Measurements from ENCODE around the gene FAM237A. TPM values are rescaled to one million over a fixed set of nuclear protein-coding genes. Genes with fewer than 3 reads are reported as not detected.

The FAM237A gene
- total and polyA plus RNA-seq, 2 donors (not counting 1 experiment from before 2014, with no cell fraction given), result not detected

- Histone ChIP-seq H3K4me1 (ENCODE audit: control insufficient read depth, extremely low read depth, insufficient read depth, low read length) (no peaks in the 10 kb centered on the region), H4K20me1 (ENCODE audit: control insufficient read depth, extremely low read depth, insufficient read depth, low read length) (no peaks in the 10 kb centered on the region), H3K27ac (ENCODE audit: insufficient read depth, low read length) (no peak overlapping the region), H3K27me3 (ENCODE audit: control insufficient read depth, insufficient read depth, low read length) (no peaks in the 10 kb centered on the region), H3K79me2 (ENCODE audit: control insufficient read depth, insufficient read depth, low read length) (no peaks in the 10 kb centered on the region), H3K9me3 (ENCODE audit: control insufficient read depth, insufficient read depth, low read depth, low read length) (no peaks in the 10 kb centered on the region), H2AFZ (ENCODE audit: low read length) (no peak overlapping the region), H3K9ac (ENCODE audit: insufficient read depth, low read length) (no peak overlapping the region), H3K4me3 (replicated peaks in 1 of 4; ENCODE audit: control extremely low read depth in 1 of 4, insufficient read depth in 1 of 4, low read depth in 3 of 4, low read length in 4 of 4) (no peak overlapping the region), H3K36me3 (ENCODE audit: control insufficient read depth, insufficient read depth, low read length) (no peaks in the 10 kb centered on the region), H3K4me2 (ENCODE audit: extremely low read depth, insufficient read depth, low read length) (no peak overlapping the region)
- peak; percentile 49 to 75 for DNase-seq (ENCODE audit: low read depth in 2 of 2)
- TF ChIP-seq EZH2 (IDR thresholded peaks at IDR 0.05; ENCODE audit: low read length, missing control alignments), result no peak
- peak; percentile 60 to 61 for TF ChIP-seq CTCF (conservative IDR thresholded peaks at IDR 0.05 in 1 of 2, IDR thresholded peaks at IDR 0.05 in 1 of 2; ENCODE audit: low read depth in 1 of 2, low read length in 2 of 2)
Measured at GRCh38 chr2:206693399-206694137, 51.3 kb downstream of the FAM237A start.

GRCh38 chr2:206696910-206697309 lies 54.6 kb downstream of the FAM237A start:
- H3K4me1 ChIP-seq (ENCODE audit: control insufficient read depth, extremely low read depth, insufficient read depth, low read length), result no peaks in the 10 kb centered on the region
- H2AFZ ChIP-seq (ENCODE audit: low read length), result no peak overlapping the region
- H3K27ac ChIP-seq (ENCODE audit: insufficient read depth, low read length), result no peak overlapping the region
- no peak for DNase-seq (ENCODE audit: low read depth in 2 of 2)
- no peak overlapping the region for H3K4me3 ChIP-seq (replicated peaks in 1 of 4; ENCODE audit: control extremely low read depth in 1 of 4, insufficient read depth in 1 of 4, low read depth in 3 of 4, low read length in 4 of 4)
- H3K36me3 ChIP-seq (ENCODE audit: control insufficient read depth, insufficient read depth, low read length), result no peaks in the 10 kb centered on the region
- TF ChIP-seq EZH2 (IDR thresholded peaks at IDR 0.05; ENCODE audit: low read length, missing control alignments) (no peak), CTCF (conservative IDR thresholded peaks at IDR 0.05 in 1 of 2, IDR thresholded peaks at IDR 0.05 in 1 of 2; ENCODE audit: low read depth in 1 of 2, low read length in 2 of 2) (no peak)
- H3K27me3 ChIP-seq (ENCODE audit: control insufficient read depth, insufficient read depth, low read length), result no peaks in the 10 kb centered on the region
- no peaks in the 10 kb centered on the region for H3K79me2 ChIP-seq (ENCODE audit: control insufficient read depth, insufficient read depth, low read length)
- no peak overlapping the region for H3K9ac ChIP-seq (ENCODE audit: insufficient read depth, low read length)
- H3K9me3 ChIP-seq (ENCODE audit: control insufficient read depth, insufficient read depth, low read depth, low read length), result no peaks in the 10 kb centered on the region
- H4K20me1 ChIP-seq (ENCODE audit: control insufficient read depth, extremely low read depth, insufficient read depth, low read length), result no peaks in the 10 kb centered on the region
- H3K4me2 ChIP-seq (ENCODE audit: extremely low read depth, insufficient read depth, low read length), result no peak overlapping the region

- Histone ChIP-seq H3K4me3 (replicated peaks in 1 of 4; ENCODE audit: control extremely low read depth in 1 of 4, insufficient read depth in 1 of 4, low read depth in 3 of 4, low read length in 4 of 4) (no peak overlapping the region), H4K20me1 (ENCODE audit: control insufficient read depth, extremely low read depth, insufficient read depth, low read length) (no peaks in the 10 kb centered on the region), H3K79me2 (ENCODE audit: control insufficient read depth, insufficient read depth, low read length) (no peaks in the 10 kb centered on the region), H3K9me3 (ENCODE audit: control insufficient read depth, insufficient read depth, low read depth, low read length) (no peaks in the 10 kb centered on the region), H3K9ac (ENCODE audit: insufficient read depth, low read length) (no peak overlapping the region), H3K4me1 (ENCODE audit: control insufficient read depth, extremely low read depth, insufficient read depth, low read length) (no peaks in the 10 kb centered on the region), H3K27me3 (ENCODE audit: control insufficient read depth, insufficient read depth, low read length) (no peaks in the 10 kb centered on the region), H3K27ac (ENCODE audit: insufficient read depth, low read length) (no peak overlapping the region), H3K36me3 (ENCODE audit: control insufficient read depth, insufficient read depth, low read length) (no peaks in the 10 kb centered on the region), H2AFZ (ENCODE audit: low read length) (no peak overlapping the region), H3K4me2 (ENCODE audit: extremely low read depth, insufficient read depth, low read length) (no peak overlapping the region)
- DNase-seq (ENCODE audit: low read depth in 2 of 2), result no peak
- TF ChIP-seq EZH2 (IDR thresholded peaks at IDR 0.05; ENCODE audit: low read length, missing control alignments) (no peak), CTCF (conservative IDR thresholded peaks at IDR 0.05 in 1 of 2, IDR thresholded peaks at IDR 0.05 in 1 of 2; ENCODE audit: low read depth in 1 of 2, low read length in 2 of 2) (no peak)
Measured at GRCh38 chr2:206698811-206699210, 56.5 kb downstream of the FAM237A start.

Other genes with a start within 250 kb of the FAM237A start
- gene ADAM23, start 199.0 kb upstream of the FAM237A start, total RNA-seq, result 2.3 and 3.1 TPM in 2 replicates
- gene ADAM23, start 199.0 kb upstream of the FAM237A start, polyA plus RNA-seq, result 2.7 and 9.5 TPM in 2 replicates
- gene DYTN, start 75.9 kb downstream of the FAM237A start, total RNA-seq, result not detected in 2 replicates
- gene DYTN, start 75.9 kb downstream of the FAM237A start, polyA plus RNA-seq, result not detected in 2 replicates
- gene MDH1B, start 122.8 kb downstream of the FAM237A start, total RNA-seq, result 0.99 and 1.8 TPM in 2 replicates
- gene MDH1B, start 122.8 kb downstream of the FAM237A start, polyA plus RNA-seq, result 0.73 and 0.88 TPM in 2 replicates
- gene FASTKD2, start 123.1 kb downstream of the FAM237A start, total RNA-seq, result 37.2 and 37.8 TPM in 2 replicates
- gene FASTKD2, start 123.1 kb downstream of the FAM237A start, polyA plus RNA-seq, result 33.4 and 40.6 TPM in 2 replicates